NCI-H1436 treated with DMSO at 0.1 percent for 48 hours (cell line): ENCODE data around the gene NAPB.
A peak's percentile ranks its signal among the peaks of the same experiment; 100 is the strongest.
"Not testable (repeated sequence)": the region's sequence is repeated elsewhere in the genome, so short reads cannot be mapped to it uniquely, and the experiment has no call there.

Experiments used
- DNase-seq: peaks from one replicate; lab custom pipeline; 2025; lab: John Stamatoyannopoulos, UW

NAPB gene

DNA sequence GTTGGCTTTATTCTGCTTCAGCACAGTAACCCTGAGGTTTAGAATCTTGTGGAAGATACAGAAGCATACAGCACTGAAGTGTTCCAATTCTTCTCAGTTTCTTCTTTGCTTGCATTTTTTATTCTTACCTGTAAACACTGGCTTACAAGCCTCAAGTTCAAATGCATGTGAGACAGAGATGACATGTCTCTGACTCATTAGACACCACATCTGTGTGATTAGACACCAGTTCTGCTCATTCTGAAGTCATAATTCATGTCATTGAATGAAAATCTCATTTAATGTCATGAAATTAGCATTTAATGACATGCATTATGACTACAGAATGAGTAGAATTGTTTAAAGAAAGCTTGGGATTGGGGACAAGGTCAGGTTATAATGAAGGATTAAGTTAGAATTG is 53.5 kb downstream of the NAPB start:
- DNase-seq: no peak

- DNase-seq: no peak
Measured at GRCh38 chr20:23366384-23366783, 54.9 kb downstream of the NAPB start.

- DNase-seq: no peak
Measured at GRCh38 chr20:23365390-23366165, 55.7 kb downstream of the NAPB start.

DNA sequence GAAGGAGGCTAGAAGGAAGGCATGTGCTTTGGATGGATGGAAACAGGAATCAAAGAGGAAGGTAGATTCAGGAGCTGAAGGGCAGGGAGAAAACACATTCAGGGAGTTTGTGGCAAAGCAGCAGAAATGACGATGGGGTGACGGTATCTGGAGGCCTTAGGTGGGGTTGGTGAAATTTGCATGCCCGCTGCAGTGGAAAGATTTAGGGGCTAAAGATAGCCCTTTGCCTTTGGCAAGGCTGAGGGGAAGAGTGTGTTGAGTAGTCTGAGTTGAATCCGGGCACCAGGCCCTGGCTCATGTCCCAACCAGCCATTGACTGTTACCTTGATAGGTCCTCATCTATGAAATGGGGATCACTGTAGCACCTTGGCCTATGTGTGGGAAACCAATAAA is 58.0 kb downstream of the NAPB start:
- no peak for DNase-seq

GRCh38 chr20:23362392-23363256 is 58.7 kb downstream of the NAPB start:
- DNase-seq: no peak

DNA sequence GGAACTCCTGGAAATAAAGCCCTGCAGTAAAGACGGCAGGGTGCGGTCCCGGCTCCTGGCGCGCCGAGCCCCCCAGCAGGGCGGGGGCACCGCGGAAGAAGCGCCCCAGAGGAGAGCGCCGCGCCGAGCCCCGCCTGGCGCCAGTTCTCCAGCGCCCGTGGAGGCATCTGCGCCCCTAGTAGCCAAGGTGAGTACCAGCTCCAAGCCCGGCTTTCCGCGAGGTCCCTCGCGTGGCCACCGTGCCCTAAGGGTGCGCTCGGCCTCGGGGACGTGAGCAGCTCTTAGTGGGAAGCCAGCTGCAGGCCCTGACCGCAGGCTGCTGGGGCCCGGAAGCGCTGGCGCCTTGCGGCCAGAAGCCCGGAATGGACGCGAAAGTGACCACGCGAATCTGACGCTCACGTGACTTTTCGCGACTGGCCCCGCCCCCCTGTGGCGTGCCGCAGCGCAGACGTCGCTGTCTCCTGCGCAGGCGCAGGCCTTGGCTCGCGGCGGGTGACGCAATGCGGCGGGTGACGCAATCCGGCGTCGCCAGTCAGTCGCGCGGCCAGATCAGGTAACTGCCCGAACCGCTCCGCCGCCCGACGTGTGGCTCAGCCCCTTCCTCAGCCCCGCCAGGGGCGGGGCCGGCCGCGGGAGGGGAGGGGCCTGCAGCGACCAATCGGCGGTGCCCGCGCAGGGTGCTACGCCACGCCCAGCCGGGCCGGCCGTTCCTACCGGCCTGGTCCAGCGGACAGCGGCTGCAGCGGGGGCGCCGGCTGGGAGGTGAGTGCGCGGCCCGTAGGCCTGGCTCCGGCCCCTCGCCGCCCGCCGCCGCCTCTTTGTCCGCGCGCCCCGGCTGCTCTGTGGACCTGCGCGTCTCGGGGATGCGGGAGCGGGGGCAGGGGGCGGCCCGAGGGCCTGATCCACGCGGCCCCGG is 59.6 kb downstream of the NAPB start, which contains the start of gene GZF1:
Gene GZF1 (plus strand): TSS at position 707 of the 916 bp plus-strand sequence. CDS start 2,202 bp downstream, outside the sequence.
- peak; percentile 85 for DNase-seq

DNA sequence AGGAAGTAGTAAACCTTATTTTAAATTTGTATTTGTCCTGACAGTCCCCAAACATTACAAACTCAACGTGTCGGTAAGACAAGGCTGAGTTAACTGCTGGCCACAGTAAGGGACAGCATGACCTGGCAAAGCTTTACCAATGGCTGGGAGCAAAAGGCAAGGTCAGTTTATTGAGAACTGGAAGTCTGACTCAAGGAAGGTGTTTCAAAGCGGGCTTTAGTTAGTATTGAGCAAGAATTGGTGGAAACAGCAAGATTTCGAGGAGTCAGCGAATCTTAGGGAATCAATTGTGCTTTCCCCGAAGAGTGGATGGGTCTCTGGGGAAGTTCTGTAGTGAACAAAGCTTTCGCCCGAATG is 60.2 kb downstream of the NAPB start:
- no peak for DNase-seq

DNA sequence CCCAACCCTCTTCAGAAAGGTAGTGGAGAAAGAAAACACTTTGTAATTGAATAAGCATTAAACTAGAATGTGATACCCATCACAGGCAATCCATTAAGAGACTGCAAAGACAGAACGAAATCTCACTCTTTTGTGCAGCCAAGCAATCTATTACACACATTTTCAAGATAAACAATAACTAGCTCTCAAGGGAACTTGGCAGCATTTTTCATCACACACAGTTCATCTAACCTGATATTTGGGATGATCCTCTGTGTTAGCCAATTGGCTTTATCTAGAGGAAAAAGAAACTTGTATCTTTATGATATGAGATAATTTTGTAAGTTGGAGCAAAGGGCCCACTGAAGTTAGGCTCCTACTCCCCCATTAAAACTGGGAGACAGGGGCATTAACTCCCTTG is 60.8 kb downstream of the NAPB start:
- DNase-seq: no peak

GRCh38 chr20:23358923-23359593 is 62.2 kb downstream of the NAPB start:
- no peak for DNase-seq

- no peak for DNase-seq
Measured at GRCh38 chr20:23358563-23358906, 62.8 kb downstream of the NAPB start.

DNA sequence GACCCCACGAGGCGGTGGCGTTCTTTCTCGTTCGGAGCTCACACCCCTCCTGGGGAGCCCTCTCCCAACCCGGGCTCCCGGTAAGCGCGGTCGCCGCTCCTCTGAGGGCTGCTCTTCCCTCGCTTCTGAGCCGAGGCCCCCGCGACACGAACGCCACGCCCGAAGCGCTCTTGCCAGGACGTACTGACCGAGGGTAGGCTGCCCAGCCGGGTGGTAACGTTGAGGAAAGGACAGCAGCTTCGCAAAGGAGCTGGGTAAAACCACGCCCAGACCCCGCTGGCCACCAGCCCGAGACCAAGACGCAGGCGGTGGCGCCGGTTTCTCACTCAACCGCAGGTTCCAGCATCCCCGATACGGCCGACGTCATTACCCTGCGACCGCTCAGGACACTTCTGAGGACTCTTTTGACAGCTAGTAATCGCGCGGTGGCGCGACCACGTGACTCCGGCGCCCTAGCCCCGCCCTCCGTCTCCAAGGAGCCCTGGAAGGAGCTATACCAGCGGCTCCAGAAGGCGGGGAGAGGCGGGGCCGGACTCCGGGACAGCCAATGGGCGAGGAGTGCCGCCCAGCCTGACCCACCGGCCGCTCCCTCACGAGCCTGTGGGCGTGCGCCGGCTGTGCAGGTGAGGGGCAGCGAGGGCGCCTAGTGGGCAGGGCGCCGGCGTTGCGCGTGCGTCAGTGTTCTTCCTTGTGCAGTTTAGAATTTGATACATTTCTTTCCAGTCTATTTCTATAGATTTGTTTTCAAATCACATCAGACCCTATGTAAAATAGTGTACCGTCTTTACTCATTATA is 63.3 kb downstream of the NAPB start:
- peak; percentile 96 for DNase-seq

- DNase-seq: no peak
Measured at GRCh38 chr20:23356203-23356602, 65.1 kb downstream of the NAPB start.

DNA sequence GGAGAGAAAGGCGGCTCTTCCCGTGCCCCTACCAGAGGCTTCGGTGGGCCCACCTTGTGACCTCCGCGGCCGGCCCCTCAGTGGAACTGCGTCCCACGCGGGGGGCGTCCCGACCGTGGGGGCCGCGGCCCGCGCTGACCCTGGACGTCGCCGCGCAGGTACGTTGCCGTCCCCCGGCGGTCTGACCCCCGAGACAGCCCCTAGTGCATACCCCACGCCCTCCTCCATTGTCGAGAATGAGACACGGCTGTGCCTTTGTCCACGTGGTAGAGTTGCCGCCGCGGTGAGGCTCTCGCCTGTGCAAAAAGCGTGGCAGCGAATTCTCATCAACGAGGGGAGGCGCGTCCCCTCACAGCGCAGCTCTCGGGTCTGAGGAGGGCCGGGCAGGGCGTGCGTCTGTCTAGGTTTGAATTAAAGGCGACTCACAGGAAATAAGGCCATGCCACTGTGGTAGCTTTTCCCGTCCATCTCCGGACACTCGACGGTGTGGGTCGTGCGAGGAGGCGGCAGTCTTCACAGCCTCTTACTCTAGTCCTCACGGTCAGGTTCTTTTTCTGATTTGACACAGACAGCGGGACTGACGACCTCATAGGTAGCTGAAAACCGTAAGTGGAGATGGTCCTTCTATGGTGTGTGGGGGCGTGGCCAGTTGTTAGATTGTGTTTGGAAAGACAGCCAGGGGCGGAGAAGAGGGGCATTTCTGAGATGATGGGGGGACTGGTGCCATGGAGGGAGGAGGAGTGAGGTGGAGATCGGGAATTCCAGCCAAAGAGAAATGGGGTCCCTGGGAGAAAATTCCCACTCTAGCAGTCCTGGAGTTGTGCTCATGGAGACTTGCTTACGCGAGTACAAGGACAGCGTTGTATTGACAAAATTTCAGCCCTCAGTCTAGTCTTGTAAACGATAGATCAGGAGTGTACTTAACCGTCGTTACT is 70.1 kb downstream of the NAPB start:
- DNase-seq: no peak

DNA sequence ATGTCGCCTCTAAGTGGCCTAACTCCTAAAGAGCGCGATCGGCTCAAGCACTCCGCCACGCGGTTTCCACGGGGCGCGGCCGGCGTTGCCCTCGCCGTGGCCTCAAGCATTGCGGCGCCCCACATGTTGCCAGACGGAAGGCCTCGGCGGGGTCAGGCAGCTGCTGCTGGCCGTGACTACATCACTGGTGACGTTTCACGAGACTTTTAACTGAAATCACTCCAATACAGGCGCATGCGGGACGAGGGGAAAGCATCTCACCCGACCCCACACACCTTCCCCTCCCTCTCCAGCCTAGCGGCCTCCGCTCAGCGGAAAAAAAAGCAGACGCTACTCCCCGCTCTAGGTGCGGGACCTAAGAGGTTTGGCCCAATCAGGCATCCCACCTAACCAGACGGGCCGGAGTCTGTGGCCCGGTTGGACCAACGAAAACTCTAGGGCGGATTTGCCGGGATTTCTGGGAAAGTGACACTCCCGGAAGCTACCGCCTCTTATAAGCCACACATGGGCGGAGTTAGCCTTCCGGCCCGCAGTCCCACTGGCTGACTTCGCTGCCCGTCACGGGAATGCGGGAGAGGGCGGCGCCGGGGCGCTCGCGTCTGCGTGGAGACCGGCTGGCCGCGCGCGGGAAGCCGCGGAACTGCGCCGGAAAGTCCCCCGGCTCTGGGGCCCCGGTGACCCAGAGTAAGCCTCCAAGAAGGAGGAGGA is 70.9 kb downstream of the NAPB start, which contains the start of gene NXT1:
Gene NXT1 (plus strand): TSS at position 596 of the 708 bp plus-strand sequence. CDS start 3,251 bp downstream, outside the sequence.
- peak; percentile 84 for DNase-seq

GRCh38 chr20:23349338-23350195 is 71.7 kb downstream of the NAPB start:
- DNase-seq: peak; percentile 21

- not testable (repeated sequence) for DNase-seq
Measured at GRCh38 chr20:23348510-23348909, 72.8 kb downstream of the NAPB start.

DNA sequence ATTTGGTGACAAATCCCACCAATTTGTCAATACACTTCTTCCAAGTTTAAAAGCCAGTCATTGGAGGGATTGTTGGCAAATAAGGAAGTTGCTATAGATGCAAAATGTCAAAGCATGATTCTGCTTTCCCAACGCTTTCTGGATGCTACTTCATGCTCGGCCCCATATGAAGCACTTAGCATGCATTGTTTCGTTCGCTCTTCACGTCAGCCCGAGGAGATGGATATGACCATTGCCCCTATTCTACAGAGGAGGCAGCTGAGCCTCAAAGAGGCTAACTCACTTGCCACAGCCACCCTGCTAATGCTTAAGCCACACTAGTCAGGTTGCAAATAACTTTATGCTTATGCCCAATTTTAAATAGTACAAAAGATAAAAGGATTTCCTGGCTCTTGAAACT is 73.5 kb downstream of the NAPB start:
- no peak for DNase-seq

- no peak for DNase-seq
Measured at GRCh38 chr20:23346002-23346401, 75.3 kb downstream of the NAPB start.
